Kidney (tissue), 14 donors: ENCODE results near the gene FAM53C. TPM values are rescaled to one million over a fixed set of nuclear protein-coding genes. Genes with fewer than 3 reads are reported as not detected.

ENCODE experiments used
- DNase-seq, 5 donors: peaks; one replicate each; pipeline ENCODE4 v3.0.0-alpha.2; 2013 to 2020
- FAIRE-seq: peaks from 2 replicates; lab custom pipeline; 2012; peaks lifted over from hg19 to GRCh38; lab: Jason Lieb, UNC
- H3K27ac ChIP-seq, 2 donors: one replicate each; pipeline ENCODE4 v1.7.0; 2013; ENCODE audit warnings: low read depth in 2 of 2, low read length in 2 of 2, inconsistent platforms in 1 of 2
- H3K27me3 ChIP-seq: one replicate; pipeline ENCODE4 v1.7.1; 2013; ENCODE audit warnings: low read length, inconsistent platforms; ENCODE audit not compliant: control insufficient read depth, insufficient read depth
- H3K36me3 ChIP-seq, 3 donors: one replicate each; pipeline versions ENCODE4 v1.7.0 to v1.7.1; 2013; ENCODE audit warnings: low read length in 3 of 3, control low read depth in 1 of 3, inconsistent platforms in 1 of 3; ENCODE audit not compliant: insufficient read depth in 3 of 3, control insufficient read depth in 2 of 3
- H3K4me1 ChIP-seq, 3 donors: one replicate each; pipeline versions ENCODE4 v1.7.0 to v1.7.1; 2013; ENCODE audit warnings: low read length in 3 of 3, inconsistent platforms in 1 of 3, low read depth in 1 of 3; ENCODE audit not compliant: control insufficient read depth in 2 of 3, insufficient read depth in 2 of 3
- H3K4me3 ChIP-seq, 3 donors: one replicate each; pipeline versions ENCODE4 v1.7.0 to v1.8.1; 2013; ENCODE audit warnings: low read length in 3 of 3, control low read depth in 1 of 3, inconsistent platforms in 1 of 3
- H3K9ac ChIP-seq, 3 donors: one replicate each; pipeline versions ENCODE4 v1.7.0 to v1.7.1; 2013; ENCODE audit warnings: low read length in 3 of 3, control low read depth in 1 of 3, inconsistent platforms in 1 of 3
- H3K9me3 ChIP-seq, 3 donors: one replicate each; pipeline versions ENCODE4 v1.7.0 to v1.7.1; 2013; ENCODE audit warnings: low read length in 3 of 3, control low read depth in 1 of 3, inconsistent platforms in 1 of 3; ENCODE audit not compliant: control insufficient read depth in 2 of 3, insufficient read depth in 1 of 3
- intact Hi-C: fragments of 100-400 bp; cut with DNase I; formaldehyde crosslinking; loops from one replicate; pipeline ENCODE4 v1.11.1; 2022
- polyA plus RNA-seq: library from polyadenylated mRNA; stranded (reverse); fragments of 350-450 nt; fragmentation: Illumina TruSeq; extraction: RNeasy Lipid Tissue Mini Kit (QIAGEN cat#74804); gene quantifications from one replicate; pipeline ENCODE4 v1.2.3, GENCODE V29; 2014; ENCODE audit warnings: low read depth, low replicate concordance; ENCODE audit not compliant: insufficient read depth
- total RNA-seq: library from RNA; stranded (reverse); fragmentation: NEBNext Ultra II Directional; extraction: Animal tissue kit (Norgen Biotek cat#: 25700); gene quantifications from one replicate; pipeline ENCODE4 v1.2.1, GENCODE V29; 2021
- TF ChIP-seq, protein P1 (sequence below): IDR thresholded peaks from 3 replicates; pipeline ENCODE4 v1.5.1; 2012; ENCODE audit warnings: mild to moderate bottlenecking, moderate library complexity, borderline replicate concordance; ENCODE audit not compliant: insufficient read depth; ENCODE audit errors: extremely low read depth
- donor health status: control.
- donor health status: control.
- donor health status: control.
- donor health status: control.
- donor health status: control.
- donor health status: DM: yes; HTN: yes; CAD: no.
- donor health status: Normal renal cell carcinoma (clear cell type).

FAM53C gene
- total and polyA plus RNA-seq, 2 donors from 2014 or later: 8.1 to 18.9 TPM

DNA sequence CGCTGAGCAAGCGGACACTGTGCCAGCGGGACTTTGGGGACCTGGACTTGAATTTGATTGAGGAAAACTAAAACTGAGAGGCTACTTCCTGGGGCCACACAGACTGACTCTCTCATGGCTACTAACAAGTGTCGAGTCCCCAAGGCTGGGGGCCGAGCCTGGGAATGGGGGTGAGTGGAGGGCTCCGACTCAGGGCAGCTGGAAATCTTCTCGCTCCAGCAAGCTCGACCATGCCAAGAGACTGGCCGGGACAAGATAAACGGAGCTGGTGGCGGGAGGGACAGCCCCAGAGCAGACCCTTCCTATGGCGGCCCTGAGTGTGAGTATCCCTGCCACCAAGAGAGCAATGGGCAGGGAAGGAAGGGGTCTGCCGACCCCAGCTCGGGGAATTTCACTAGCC lies 8.8 kb downstream of the FAM53C start:
- Histone ChIP-seq H3K4me1 (no peaks in the 10 kb centered on the region), H3K27ac (no peak overlapping the region), H3K9me3 (no peaks in the 10 kb centered on the region), H3K4me3 (no peak overlapping the region), H3K9ac (no peak overlapping the region), H3K27me3 (no peaks in the 10 kb centered on the region), H3K36me3 (peaks cover under 1 to 15% (median 8%) of the 10 kb centered on the region in 3 donors)
- TF ChIP-seq, protein P1, sequence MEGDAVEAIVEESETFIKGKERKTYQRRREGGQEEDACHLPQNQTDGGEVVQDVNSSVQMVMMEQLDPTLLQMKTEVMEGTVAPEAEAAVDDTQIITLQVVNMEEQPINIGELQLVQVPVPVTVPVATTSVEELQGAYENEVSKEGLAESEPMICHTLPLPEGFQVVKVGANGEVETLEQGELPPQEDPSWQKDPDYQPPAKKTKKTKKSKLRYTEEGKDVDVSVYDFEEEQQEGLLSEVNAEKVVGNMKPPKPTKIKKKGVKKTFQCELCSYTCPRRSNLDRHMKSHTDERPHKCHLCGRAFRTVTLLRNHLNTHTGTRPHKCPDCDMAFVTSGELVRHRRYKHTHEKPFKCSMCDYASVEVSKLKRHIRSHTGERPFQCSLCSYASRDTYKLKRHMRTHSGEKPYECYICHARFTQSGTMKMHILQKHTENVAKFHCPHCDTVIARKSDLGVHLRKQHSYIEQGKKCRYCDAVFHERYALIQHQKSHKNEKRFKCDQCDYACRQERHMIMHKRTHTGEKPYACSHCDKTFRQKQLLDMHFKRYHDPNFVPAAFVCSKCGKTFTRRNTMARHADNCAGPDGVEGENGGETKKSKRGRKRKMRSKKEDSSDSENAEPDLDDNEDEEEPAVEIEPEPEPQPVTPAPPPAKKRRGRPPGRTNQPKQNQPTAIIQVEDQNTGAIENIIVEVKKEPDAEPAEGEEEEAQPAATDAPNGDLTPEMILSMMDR: no peak
- intact Hi-C loops: no loop called here
- DNase-seq (no peak), FAIRE-seq (no peak)

DNA sequence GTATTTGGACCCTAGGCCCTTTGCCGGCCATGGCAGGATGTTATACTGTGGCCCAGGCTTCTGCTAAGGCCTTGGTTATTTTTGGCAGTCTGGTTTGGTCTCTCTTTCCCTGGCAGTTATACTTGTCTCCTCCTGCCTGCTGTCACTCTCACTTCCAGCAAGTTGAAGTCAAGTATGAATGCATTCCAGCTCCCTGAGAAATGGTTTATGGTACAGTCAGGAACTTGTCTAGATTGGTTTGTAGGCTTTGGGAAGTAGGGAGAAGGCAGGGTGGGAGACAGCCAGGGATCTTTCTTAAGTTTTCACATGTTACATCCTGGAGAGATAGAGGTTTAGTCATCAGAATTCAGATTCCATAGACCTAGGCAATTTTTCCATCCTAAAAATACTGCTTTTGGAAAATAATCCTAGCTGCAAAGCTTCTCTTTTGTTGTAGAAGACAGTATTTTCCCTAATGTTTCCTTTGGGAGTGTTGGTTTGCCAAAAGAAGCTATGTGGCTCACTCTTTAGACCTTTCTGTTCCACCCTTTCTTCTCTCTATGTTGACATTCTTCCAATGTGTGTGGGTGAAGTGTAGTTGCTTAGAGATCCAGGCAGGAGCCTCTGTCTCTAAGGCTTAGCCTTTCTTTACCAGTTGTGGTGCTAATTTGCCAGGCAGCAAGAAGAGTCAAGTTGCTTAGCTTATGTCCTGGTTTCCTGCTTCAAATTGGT lies 11.9 kb downstream of the FAM53C start:
- H3K4me1 ChIP-seq: peaks cover 0 to 13% (median 5%) of the 10 kb centered on the region in 3 donors
- peaks cover 0 to 4% (median 0%) of the 10 kb centered on the region in 3 donors for H3K9me3 ChIP-seq
- no peaks in the 10 kb centered on the region for H3K27me3 ChIP-seq
- intact Hi-C loops: no loop called here
- H3K27ac ChIP-seq: no peak overlapping the region
- H3K9ac ChIP-seq: no peak overlapping the region
- FAIRE-seq (no peak), DNase-seq (no peak)
- H3K36me3 ChIP-seq: peaks cover 0 to 15% (median 6%) of the 10 kb centered on the region in 3 donors
- TF ChIP-seq, protein P1: no peak
- H3K4me3 ChIP-seq: no peak overlapping the region

DNA sequence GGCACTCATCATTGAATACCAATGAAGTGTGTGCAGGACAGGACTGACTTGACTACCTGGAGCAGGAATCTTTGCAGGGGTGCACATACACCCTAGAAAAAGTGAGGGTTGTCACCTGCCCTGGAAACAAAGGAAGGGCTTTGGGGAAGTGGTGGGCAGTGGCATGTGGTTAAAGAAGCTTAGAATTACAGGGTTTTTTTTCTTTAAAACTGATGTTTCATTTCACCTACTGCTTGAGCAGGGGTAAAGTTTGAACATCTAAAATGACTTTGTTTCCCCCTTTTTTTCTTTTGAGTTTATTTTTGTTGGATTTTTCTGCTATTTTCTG lies 12.5 kb downstream of the FAM53C start:
- DNase-seq: no peak
- Histone ChIP-seq H3K9ac (no peak overlapping the region), H3K27me3 (no peaks in the 10 kb centered on the region), H3K4me3 (no peak overlapping the region), H3K36me3 (peaks cover 0 to 13% (median 6%) of the 10 kb centered on the region in 3 donors), H3K4me1 (peaks cover 0 to 13% (median 5%) of the 10 kb centered on the region in 3 donors), H3K9me3 (peaks cover 0 to 4% (median 0%) of the 10 kb centered on the region in 3 donors), H3K27ac (no peak overlapping the region)
- intact Hi-C loops: no loop called here
- FAIRE-seq: no peak
- TF ChIP-seq, protein P1: no peak
